ENCODE results near the gene AQP12B.
A peak's percentile ranks its signal among the peaks of the same experiment; 100 is the strongest.

Gene AQP12B

GRCh38 chr2:240717681-240718581, 35.2 kb upstream of the AQP12B start:
- DNase-seq (ENCODE audit: low read depth): no peak

DNA sequence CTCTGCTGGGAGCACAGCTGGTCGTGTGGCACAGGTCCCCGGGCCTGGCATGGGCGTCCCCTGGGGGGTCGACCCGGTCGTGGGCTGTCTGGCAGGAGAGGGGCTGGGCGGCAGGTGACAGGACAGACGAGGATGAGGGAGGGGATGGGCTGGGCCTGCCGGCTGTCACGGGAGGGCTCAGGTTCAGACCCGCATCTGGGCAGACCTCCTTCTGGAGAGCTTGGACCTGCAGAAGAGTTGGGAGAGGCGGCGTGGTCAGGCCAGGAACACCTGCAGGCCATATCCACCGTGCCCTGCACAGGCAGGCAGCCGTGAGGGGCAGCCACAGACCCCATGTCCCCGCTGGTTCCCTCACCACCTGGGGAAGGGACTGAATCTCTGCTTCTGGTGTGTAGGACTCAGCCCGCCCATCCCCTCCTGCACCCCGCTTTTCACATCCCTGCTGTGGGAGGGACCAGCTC, 34.5 kb upstream of the AQP12B start:
- no peak for DNase-seq (ENCODE audit: low read depth)

GRCh38 chr2:240716130-240716798, 33.6 kb upstream of the AQP12B start:
- no peak for DNase-seq (ENCODE audit: low read depth)

DNA sequence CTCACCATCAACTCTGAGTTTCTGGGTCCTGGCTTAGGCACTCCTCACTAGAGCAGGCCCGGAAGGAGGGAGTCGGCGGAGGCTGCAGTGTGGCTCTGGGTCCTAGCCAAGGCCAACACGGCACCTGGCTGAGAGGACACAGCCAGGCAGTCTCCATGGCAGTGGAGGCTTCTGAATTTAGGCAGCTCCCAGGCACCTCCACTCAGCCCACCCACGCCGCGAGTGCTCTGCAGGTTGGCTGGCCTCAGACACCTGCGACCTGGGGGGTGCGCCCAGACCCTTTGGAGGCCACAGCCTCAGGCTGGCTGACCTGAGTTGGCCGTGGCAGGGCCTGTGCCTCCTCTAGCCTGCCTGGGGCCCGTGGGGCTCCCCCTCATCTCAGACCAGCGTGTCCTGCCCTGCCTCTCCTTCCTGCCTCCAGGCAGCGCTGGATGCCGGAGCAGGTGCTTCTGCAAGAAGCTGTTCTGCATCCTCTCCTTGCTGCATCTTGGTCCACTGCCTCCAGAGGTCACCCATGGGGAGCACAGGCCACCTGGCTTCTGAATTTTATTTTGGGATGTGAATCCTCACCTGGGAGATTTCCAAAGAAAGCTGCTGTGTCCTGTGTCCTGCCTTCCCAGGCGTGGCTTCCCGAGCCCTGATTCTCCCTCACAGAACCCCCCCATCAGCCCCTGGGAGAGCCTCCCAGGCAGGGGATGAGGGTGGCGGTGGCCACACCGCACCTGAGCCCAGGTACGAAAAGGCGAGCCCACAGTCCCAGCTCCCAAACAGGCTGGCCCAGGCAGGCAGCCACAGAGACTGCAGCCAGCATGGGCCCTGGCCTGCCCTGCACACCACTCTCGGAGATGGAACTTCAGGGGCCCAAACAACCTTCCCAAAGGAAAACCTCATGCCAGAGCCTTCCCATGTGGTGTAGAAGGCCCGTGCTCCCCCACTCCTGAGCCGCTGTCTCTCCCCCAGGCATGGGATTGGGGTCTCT, 32.4 kb upstream of the AQP12B start:
- DNase-seq (ENCODE audit: low read depth): no peak

GRCh38 chr2:240713928-240714746, 31.5 kb upstream of the AQP12B start:
- no peak for DNase-seq (ENCODE audit: low read depth)

- no peak for DNase-seq (ENCODE audit: low read depth)
These were observed 30.6 kb upstream of the AQP12B start for GRCh38 chr2:240713071-240713927.

DNA sequence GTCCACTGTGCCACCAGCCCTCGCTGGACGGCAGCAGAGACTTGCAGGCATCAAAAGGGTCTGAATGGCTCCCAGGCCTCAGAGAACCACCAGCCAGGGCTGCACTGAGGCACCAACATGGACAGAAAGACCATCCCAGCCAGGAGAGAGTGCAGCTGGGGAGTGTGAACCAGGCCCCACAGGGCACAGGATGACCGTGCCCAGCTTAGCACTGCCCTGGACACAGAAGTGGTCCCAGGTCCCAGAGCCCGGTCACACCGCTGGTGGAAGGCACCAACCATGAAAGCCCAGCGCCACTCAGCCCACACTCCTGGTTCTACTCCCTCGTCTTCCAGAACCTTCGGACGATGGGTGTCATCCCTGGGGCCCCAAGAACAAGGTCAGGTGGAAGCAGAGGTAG, 29.4 kb upstream of the AQP12B start:
- no peak for DNase-seq (ENCODE audit: low read depth)

DNA sequence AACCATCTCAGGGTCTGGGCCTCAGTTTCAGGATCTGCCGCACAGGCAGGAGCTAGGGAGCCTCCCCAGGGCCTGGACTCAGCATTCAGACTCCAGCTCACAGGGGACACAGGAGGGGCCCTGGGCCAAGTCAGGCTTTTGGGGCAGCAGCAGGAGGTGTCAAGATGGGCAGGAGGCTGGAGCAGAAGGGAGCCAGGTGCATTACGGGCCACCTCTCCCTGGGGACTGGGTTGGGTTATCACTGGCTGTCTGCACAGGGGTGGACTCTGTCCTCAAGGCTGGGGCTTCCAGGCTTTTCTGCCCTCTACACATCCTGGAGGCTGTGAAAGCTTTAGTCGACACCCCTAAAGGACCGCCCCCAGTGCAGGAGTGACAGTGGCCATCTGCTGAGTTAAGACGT, 29.0 kb upstream of the AQP12B start:
- DNase-seq (ENCODE audit: low read depth): no peak

DNA sequence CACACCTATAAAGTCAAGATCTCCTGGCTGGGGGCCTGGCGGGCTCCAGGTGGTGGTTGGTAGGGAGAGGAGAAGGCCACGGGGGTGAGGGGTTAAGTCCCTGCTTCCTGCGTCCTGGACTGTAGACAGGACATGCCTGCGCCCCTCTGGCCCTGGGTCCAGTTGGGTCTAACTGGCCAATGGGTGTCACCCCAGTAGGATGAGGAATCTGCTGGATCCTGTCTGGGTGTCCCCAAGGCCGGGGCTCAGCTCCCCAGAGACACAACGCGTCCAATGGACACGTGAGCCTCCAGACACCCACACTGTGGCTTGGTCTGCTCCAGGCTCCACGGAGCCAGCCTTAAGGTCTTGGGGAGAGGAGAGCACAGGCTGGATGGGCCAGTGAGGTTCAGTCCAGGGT, 28.6 kb upstream of the AQP12B start:
- DNase-seq (ENCODE audit: low read depth): no peak

DNA sequence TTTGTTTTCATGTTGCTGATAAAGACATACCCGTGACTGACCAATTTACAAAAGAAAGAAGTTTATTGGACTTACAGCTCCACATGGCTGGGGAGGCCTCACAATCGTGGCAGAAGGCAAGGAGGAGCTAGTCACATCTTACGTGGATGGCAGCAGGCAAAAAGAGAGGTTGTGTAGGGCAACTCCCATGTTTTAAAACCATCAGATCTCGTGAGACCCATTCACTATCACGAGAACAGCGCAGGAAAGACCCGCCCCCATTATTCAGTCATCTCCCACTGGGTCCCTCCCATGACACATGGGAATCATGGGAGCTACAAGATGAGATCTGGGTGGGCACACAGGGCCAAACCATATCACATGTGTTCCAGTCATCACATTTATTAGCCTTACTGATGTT, 25.8 kb upstream of the AQP12B start:
- no peak for DNase-seq (ENCODE audit: low read depth)

GRCh38 chr2:240707821-240708220, 25.1 kb upstream of the AQP12B start:
- no peak for DNase-seq (ENCODE audit: low read depth)

DNA sequence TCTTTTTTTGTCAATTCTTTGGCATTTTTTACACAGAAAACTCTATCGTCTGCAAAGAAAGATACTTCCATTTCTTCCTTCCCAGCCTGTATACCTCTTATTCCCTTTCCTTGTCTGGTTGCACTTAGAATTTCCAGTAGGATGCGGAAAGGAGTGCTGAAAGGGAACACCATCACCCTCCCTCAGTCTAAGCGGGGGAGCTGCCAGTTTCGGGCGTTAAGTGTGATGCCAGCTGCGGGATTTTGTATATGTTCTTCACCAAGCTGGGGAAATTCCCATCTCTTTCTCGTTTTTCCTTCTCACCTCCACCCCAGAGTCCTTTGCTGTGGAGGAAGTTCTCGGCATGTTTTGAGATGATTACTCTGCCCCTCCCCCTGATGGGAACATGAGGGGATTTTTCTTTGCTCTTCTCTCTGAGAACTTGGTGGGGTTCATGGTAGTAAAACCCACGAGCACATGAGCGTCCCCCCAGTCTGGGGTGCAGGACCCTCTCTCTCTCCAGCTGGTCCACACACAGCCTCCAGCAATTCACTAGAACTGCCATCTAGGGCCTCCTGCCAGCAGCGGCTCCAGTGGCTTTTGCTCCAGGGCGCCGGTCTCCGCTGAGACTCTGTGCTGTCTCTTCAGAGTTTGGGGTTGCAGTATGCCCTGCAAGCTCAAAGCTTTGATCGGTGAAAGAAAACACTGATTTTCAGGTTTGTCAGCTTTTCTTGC, 24.5 kb upstream of the AQP12B start:
- DNase-seq (ENCODE audit: low read depth): no peak

DNA sequence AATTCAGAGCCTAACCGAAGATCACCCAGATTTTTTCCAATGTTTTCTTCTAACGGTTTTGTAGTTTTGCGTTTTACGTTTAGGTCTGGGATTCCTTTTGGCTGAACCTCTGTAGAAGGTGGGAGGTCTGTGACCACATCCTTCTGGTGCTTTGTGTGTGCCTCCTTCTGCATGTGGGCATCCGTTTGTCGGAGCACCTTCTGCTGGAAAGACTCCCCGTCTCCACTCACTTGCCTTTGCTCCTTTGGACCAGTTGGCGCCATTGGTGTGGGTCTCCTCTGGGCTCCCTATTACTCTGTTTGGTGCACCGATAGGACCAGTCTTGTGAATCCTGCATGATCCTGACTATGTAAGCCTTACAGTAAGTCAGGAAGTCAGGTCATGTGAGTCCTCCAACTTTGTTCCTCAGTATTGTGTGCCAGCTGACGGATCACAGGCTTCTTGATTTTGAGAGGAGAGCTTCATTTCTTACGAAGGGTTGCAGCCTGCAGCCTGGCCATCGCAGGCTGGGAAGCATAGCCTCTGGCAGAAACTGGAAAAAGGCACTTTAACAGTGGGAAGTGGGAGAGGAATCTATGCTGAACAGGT, 22.6 kb upstream of the AQP12B start:
- no peak for DNase-seq (ENCODE audit: low read depth)

DNA sequence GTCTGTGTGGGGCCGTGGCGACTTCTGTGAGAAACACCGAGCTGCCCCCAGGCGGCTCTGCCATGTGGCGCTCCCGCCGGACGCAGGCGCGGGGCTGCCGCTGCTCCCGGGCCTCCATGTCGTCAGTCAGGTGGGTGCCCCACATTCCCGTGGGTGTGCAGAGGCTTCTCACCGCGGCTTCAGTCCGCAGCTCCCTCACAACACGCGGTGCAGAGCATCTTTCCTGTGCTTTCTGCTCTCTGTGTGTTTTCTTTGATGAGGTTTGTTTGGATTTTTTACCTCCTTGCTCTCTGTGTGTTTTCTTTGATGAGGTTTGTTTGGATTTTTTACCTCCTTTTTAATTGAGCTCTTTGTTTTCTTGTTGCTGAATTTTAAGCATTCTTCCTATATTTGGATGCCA, 22.0 kb upstream of the AQP12B start:
- peak; percentile 31 for DNase-seq (ENCODE audit: low read depth)

DNA sequence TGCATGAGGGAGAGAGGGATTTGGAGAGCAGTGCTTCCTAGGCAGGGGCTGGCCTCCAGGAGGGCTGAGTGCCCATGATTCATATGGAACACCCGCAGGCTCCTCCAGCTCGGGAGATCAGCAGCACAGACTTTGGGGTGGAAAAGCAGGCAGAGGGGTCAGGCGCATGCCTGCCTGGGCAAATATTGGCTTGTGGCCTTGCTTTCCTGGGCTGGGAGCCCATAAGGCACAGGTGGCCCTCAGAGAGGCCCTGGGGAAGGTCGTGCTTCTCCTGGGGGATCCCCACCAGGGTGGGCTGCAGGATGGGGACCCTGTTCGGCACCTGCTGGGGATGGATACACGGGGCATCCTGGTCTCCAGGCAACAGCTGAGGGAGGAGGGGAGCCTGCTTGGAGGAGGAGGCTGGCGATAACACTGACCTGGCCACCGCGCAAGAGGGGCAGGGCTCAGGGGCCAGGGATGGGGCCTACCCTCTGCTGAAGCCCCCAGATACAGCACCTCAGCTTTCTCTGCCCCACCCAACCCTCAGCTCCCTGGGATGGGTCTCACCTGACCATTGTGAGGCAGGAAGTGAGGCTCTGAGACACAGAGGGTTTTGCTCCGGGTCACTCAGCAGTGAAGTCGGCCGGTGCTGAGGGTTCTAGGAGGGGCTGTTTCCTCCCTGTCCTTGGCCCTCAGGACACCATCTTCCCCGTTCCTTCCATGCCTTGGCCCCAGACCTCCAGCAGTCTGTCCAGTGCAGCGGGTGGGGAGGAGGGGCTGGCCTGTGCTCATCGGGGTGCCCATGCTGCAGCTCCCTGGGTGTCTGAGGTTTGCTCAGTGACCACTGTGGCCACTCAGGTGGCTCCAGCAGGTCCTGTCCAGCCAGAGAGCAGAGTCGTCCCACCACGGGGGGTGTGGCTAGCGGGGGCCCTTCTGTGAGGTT, 21.0 kb upstream of the AQP12B start:
- DNase-seq (ENCODE audit: low read depth): no peak

DNA sequence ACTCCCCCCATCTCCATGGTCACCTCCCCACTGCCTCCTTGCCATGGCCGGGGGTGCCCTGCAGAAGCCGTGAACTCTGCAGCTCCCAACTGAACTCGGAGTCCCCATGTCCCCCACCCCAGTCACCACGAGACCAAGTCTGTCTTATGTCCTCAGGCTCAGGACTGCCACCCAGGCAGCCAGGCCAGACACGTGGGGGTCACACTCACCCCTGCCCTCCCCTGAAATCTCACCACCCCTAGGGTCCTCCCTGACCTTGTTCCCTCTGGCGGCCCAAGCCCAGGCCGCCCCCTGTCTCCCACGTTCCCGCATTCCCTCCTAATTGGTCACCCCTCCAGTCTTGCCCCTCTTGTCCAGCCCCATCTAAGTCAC, 19.9 kb upstream of the AQP12B start:
- DNase-seq (ENCODE audit: low read depth): no peak

DNA sequence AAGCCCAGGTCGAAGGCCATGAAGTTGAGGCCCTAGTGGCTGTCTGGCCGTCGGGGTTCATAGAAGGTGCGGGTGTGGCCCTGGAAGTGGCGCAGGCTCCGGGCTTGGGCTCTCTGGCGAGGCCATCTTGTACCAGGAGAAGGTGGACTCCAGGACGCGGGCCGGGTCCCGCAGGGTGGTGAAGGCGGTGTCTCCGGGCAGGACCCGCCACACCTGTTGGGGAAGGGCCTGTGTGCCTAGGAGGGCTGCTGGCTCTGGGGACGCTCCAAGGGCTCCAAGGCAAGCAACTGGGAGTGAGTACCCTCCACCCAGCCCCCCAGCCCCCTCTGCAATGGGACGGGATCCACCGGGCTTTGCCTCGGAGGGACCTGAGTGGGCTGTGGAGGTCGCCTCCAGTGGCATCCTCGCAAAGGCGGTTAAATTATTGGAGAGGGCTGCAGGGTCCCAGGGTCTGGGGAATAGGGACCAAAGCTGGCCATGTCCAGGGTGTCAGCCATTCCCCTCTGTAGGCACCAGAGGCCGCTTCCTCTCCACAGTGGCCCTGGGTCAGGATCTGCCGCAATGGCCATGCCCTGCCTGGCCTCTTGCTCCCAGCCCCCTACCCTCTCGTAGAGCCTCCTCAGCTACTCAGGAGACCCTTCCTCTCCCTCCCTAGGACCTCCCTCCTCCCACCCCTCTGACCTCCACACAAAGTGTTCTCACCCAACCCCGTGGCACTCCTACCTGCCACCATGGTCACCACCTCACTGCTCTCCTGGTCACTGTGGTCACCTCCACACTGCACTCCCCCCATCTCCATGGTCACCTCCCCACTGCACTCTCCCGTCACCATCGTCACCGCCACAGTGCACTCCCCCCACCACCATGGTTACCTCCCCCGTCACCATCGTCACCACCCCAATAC, 19.3 kb upstream of the AQP12B start:
- DNase-seq (ENCODE audit: low read depth): no peak

All from activated T-cell treated with anti-CD3 and anti-CD28 coated beads for 48 hours (primary cell).